OCI-LY3 (cell line): ENCODE data around the gene FAM184A.

Source experiments
- H2AFZ ChIP-seq: fragments of 200-600, 300-600 bp; shearing (Covaris generic); 2 replicates; pipeline ENCODE4 v1.6.0; 2014; ENCODE audit warnings: antibody characterized with exemption, low read depth, low read length
- H3K27ac ChIP-seq: fragments of 200-600, 300-600 bp; sonication (generic); 2 replicates; pipeline ENCODE4 v1.5.1; 2014; ENCODE audit warnings: mild to moderate bottlenecking, low read length, moderate library complexity, mixed read lengths
- H3K27me3 ChIP-seq: fragments of 200-600, 300-600 bp; sonication (generic); 2 replicates; pipeline ENCODE4 v1.6.1; 2014; ENCODE audit warnings: low read depth, low read length, mixed read lengths
- H3K36me3 ChIP-seq: fragments of 200-600, 300-600 bp; sonication (generic); replicated peaks from 2 replicates; pipeline ENCODE3; 2014; ENCODE audit warnings: low read depth, low read length, mixed read lengths
- H3K4me1 ChIP-seq: fragments of 300-600, 200-600 bp; sonication (generic); 2 replicates; pipeline ENCODE4 v1.6.1; 2014; ENCODE audit warnings: low read length, mixed read lengths
- H3K4me2 ChIP-seq: fragments of 200-600, 300-600 bp; sonication (generic); 2 replicates; pipeline ENCODE4 v1.6.1; 2014; ENCODE audit warnings: low read length, mixed read lengths
- H3K4me3 ChIP-seq: fragments of 300-600, 200-600 bp; sonication (generic); 2 replicates; pipeline ENCODE4 v1.5.1; 2014; ENCODE audit warnings: antibody characterized with exemption, mild to moderate bottlenecking, low read length, moderate library complexity
- H3K79me2 ChIP-seq: fragments of 300-600, 200-600 bp; shearing (Covaris generic); 2 replicates; pipeline ENCODE4 v1.6.1; 2014; ENCODE audit warnings: mild to moderate bottlenecking, low read length, mixed read lengths
- H3K9ac ChIP-seq: fragments of 300-600, 200-600 bp; shearing (Covaris generic); 2 replicates; pipeline ENCODE4 v1.6.0; 2014; ENCODE audit warnings: mild to moderate bottlenecking, low read length, moderate library complexity
- H3K9me3 ChIP-seq: fragments of 200-600, 300-600 bp; shearing (Covaris generic); 2 replicates; pipeline ENCODE4 v1.6.1; 2014; ENCODE audit warnings: low read length, mixed read lengths; ENCODE audit not compliant: insufficient read depth
- H4K20me1 ChIP-seq: fragments of 200-600, 300-600 bp; sonication (generic); 2 replicates; pipeline ENCODE4 v1.6.1; 2016; ENCODE audit warnings: low read length, mixed read lengths; ENCODE audit not compliant: insufficient read depth
- EZH2phosphoT487 ChIP-seq: fragments of 200-600 bp; shearing (Covaris generic); IDR thresholded peaks from 2 replicates; pipeline ENCODE4 v1.6.1; 2018; ENCODE audit warnings: antibody characterized with exemption, mixed run types, low read depth
- TF ChIP-seq, protein P1 (sequence below): fragments of 200-600, 300-600 bp; sonication (generic); IDR thresholded peaks from 2 replicates; pipeline ENCODE4 v1.5.1; 2014; ENCODE audit warnings: antibody characterized with exemption, low read length, low read depth

The FAM184A gene

DNA sequence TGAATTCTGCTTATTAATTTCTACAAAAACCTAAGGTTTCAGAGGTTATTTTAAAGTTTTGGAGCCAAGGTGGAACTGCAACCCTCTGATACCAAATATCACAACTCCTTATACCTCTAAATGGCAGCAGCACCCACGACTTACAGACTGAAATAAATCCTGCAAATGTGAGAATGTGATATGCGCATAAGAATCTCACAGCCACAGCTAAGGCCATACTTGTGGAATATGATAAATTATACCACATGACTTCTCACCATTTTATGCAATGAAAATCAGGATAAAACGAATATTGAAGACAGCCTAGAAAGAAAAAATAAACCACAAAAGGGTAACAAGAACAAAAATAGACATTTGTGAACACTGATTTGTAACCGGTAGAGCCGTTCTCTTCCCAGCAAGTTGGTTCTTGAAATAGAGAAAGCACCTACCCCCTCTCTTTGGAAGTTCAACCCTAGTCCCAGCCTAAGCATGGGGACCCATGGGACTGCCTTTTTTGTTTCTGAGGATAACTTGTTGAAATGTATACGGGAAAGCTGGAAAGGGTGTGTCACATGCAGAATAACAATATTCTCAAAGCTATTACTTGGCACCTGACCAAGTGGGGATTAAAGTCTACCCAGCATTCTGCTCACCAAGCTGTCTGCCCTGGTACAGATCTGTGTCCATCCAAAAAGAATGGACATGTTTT is 96.4 kb downstream of the FAM184A start:
- Histone ChIP-seq H3K4me2 (no peak overlapping the region), H3K9ac (no peak overlapping the region), H4K20me1 (no peaks in the 10 kb centered on the region), H3K4me3 (no peak overlapping the region), H3K36me3 (no peaks in the 10 kb centered on the region), H3K4me1 (no peaks in the 10 kb centered on the region), H3K27ac (no peak overlapping the region), H3K79me2 (no peaks in the 10 kb centered on the region), H3K27me3 (no peaks in the 10 kb centered on the region), H2AFZ (no peak overlapping the region), H3K9me3 (no peaks in the 10 kb centered on the region)
- TF ChIP-seq, protein P1, sequence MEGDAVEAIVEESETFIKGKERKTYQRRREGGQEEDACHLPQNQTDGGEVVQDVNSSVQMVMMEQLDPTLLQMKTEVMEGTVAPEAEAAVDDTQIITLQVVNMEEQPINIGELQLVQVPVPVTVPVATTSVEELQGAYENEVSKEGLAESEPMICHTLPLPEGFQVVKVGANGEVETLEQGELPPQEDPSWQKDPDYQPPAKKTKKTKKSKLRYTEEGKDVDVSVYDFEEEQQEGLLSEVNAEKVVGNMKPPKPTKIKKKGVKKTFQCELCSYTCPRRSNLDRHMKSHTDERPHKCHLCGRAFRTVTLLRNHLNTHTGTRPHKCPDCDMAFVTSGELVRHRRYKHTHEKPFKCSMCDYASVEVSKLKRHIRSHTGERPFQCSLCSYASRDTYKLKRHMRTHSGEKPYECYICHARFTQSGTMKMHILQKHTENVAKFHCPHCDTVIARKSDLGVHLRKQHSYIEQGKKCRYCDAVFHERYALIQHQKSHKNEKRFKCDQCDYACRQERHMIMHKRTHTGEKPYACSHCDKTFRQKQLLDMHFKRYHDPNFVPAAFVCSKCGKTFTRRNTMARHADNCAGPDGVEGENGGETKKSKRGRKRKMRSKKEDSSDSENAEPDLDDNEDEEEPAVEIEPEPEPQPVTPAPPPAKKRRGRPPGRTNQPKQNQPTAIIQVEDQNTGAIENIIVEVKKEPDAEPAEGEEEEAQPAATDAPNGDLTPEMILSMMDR, result no peak
- no peak for TF ChIP-seq EZH2phosphoT487

DNA sequence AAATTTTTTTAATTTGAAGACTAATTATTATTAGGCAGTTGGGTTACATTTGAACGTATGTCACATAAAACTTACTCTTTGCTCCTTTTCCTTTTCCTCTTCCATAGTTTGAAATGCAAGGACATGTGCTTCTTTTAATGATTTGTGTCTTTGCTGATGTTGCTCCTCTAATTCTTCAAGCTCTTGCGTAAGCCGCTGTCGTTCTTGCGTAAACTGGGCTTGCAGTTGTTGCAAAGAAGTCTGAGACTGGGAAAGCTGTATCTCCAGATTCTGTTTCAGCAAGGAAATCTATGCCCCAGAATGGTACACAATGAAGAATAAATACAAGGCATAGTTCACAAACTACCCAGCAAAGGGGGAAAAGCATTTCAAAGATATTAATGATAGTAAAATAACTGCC is 98.4 kb downstream of the FAM184A start:
- Histone ChIP-seq H2AFZ (no peak overlapping the region), H3K4me2 (no peak overlapping the region), H3K4me3 (no peak overlapping the region), H3K27me3 (no peaks in the 10 kb centered on the region), H3K4me1 (no peaks in the 10 kb centered on the region), H3K79me2 (no peaks in the 10 kb centered on the region), H3K27ac (no peak overlapping the region), H3K9ac (no peak overlapping the region), H4K20me1 (no peaks in the 10 kb centered on the region), H3K36me3 (no peaks in the 10 kb centered on the region), H3K9me3 (no peaks in the 10 kb centered on the region)
- no peak for TF ChIP-seq EZH2phosphoT487
- TF ChIP-seq, protein P1, result no peak

GRCh38 chr6:118974790-118975189 is 103.7 kb downstream of the FAM184A start:
- Histone ChIP-seq H3K27ac (no peak overlapping the region), H2AFZ (no peak overlapping the region), H3K4me1 (no peaks in the 10 kb centered on the region)

GRCh38 chr6:118971682-118972081 is 106.8 kb downstream of the FAM184A start:
- H3K27ac ChIP-seq, result no peak overlapping the region
- no peaks in the 10 kb centered on the region for H3K9me3 ChIP-seq
- TF ChIP-seq EZH2phosphoT487, result no peak
- TF ChIP-seq, protein P1, result no peak
- H3K4me1 ChIP-seq, result peaks cover 4% of the 10 kb centered on the region
- H3K4me2 ChIP-seq, result no peak overlapping the region
- H3K79me2 ChIP-seq, result no peaks in the 10 kb centered on the region
- no peaks in the 10 kb centered on the region for H3K36me3 ChIP-seq
- H4K20me1 ChIP-seq, result no peaks in the 10 kb centered on the region
- no peak overlapping the region for H3K4me3 ChIP-seq
- H3K27me3 ChIP-seq, result no peaks in the 10 kb centered on the region
- no peak overlapping the region for H3K9ac ChIP-seq
- H2AFZ ChIP-seq, result no peak overlapping the region

More at GRCh38 chr6:118974790-118975189, 103.7 kb downstream of the FAM184A start:
- Histone ChIP-seq H3K27me3 (no peaks in the 10 kb centered on the region), H3K36me3 (no peaks in the 10 kb centered on the region), H3K9ac (no peak overlapping the region), H3K9me3 (no peaks in the 10 kb centered on the region), H3K4me3 (no peak overlapping the region), H4K20me1 (no peaks in the 10 kb centered on the region), H3K4me2 (no peak overlapping the region), H3K79me2 (no peaks in the 10 kb centered on the region)
- TF ChIP-seq, protein P1, result no peak
- no peak for TF ChIP-seq EZH2phosphoT487
